ENCODE results near the gene COLQ. TPM values are rescaled to one million over a fixed set of nuclear protein-coding genes. Genes with fewer than 3 reads are reported as not detected.

The COLQ gene
- total RNA-seq, 2 experiments from 2014 or later, result 3.3 to 4.3 TPM

GRCh38 chr3:15479400-15480224 lies 41.9 kb downstream of the COLQ start:
- H3K9me3 Mint-ChIP-seq, result no peaks in the 10 kb centered on the region
- ChIA-PET CTCF (interaction anchor here (0.6 to 1.0 kb wide), 3 partner anchors 16 to 157 kb away, joined by 3 read pairs; no protein-coding TSS in a partner anchor), POLR2A (no interaction called here)
- H3K27ac Mint-ChIP-seq, result no peak overlapping the region
- DNase-seq, result no peak
- peaks cover 1% of the 10 kb centered on the region for H3K36me3 Mint-ChIP-seq (ENCODE audit: low read depth)
- no peaks in the 10 kb centered on the region for H3K4me1 Mint-ChIP-seq
- peaks cover 33% of the 10 kb centered on the region for H3K27me3 Mint-ChIP-seq
- no peak overlapping the region for H3K4me3 Mint-ChIP-seq

- peaks cover 25% of the 10 kb centered on the region for H3K27me3 Mint-ChIP-seq
- DNase-seq, result no peak
- CTCF ChIA-PET, result interaction anchor here (1.0 to 1.2 kb wide), 2 partner anchors 60 to 158 kb away, joined by 3 read pairs; no protein-coding TSS in a partner anchor
- H3K36me3 Mint-ChIP-seq (ENCODE audit: low read depth), result peaks cover 1% of the 10 kb centered on the region
- POLR2A ChIA-PET, result no interaction called here
- H3K9me3 Mint-ChIP-seq, result no peaks in the 10 kb centered on the region
- H3K4me3 Mint-ChIP-seq, result no peak overlapping the region
- no peaks in the 10 kb centered on the region for H3K4me1 Mint-ChIP-seq
- H3K27ac Mint-ChIP-seq, result no peak overlapping the region
Observed at GRCh38 chr3:15478640-15478979, 42.9 kb downstream of the COLQ start.

GRCh38 chr3:15477951-15478639 lies 43.4 kb downstream of the COLQ start:
- Mint-ChIP-seq H3K4me1 (no peaks in the 10 kb centered on the region), H3K27ac (no peak overlapping the region), H3K9me3 (no peaks in the 10 kb centered on the region), H3K4me3 (no peak overlapping the region), H3K36me3 (ENCODE audit: low read depth) (peaks cover 1% of the 10 kb centered on the region), H3K27me3 (peaks cover 20% of the 10 kb centered on the region)
- POLR2A ChIA-PET, result no interaction called here
- CTCF ChIA-PET, result interaction anchor here (1.0 to 1.2 kb wide), 2 partner anchors 60 to 159 kb away, joined by 3 read pairs; no protein-coding TSS in a partner anchor
- no peak for DNase-seq

- POLR2A ChIA-PET, result no interaction called here
- CTCF ChIA-PET, result no interaction called here
- H3K27me3 Mint-ChIP-seq, result peaks cover 12% of the 10 kb centered on the region
- no peak overlapping the region for H3K4me3 Mint-ChIP-seq
- H3K27ac Mint-ChIP-seq, result no peak overlapping the region
- H3K4me1 Mint-ChIP-seq, result no peaks in the 10 kb centered on the region
- H3K36me3 Mint-ChIP-seq (ENCODE audit: low read depth), result no peaks in the 10 kb centered on the region
- H3K9me3 Mint-ChIP-seq, result no peaks in the 10 kb centered on the region
- no peak for DNase-seq
Observed at GRCh38 chr3:15476378-15476777, 45.1 kb downstream of the COLQ start.

GRCh38 chr3:15475161-15475560 lies 46.3 kb downstream of the COLQ start:
- ChIA-PET POLR2A (no interaction called here), CTCF (no interaction called here)
- Mint-ChIP-seq H3K27ac (no peak overlapping the region), H3K27me3 (peaks cover 10% of the 10 kb centered on the region), H3K4me1 (no peaks in the 10 kb centered on the region), H3K36me3 (ENCODE audit: low read depth) (no peaks in the 10 kb centered on the region), H3K9me3 (no peaks in the 10 kb centered on the region), H3K4me3 (no peak overlapping the region)
- DNase-seq, result no peak

- Mint-ChIP-seq H3K36me3 (ENCODE audit: low read depth) (no peaks in the 10 kb centered on the region), H3K4me3 (no peak overlapping the region), H3K4me1 (no peaks in the 10 kb centered on the region), H3K27ac (no peak overlapping the region), H3K9me3 (no peaks in the 10 kb centered on the region), H3K27me3 (peaks cover 9% of the 10 kb centered on the region)
- DNase-seq, result no peak
- ChIA-PET CTCF (interaction anchor here (0.7 kb wide), 1 partner anchor 203 kb away, joined by 3 read pairs; no protein-coding TSS in a partner anchor), POLR2A (no interaction called here)
Observed at GRCh38 chr3:15471861-15472260, 49.6 kb downstream of the COLQ start.

- Mint-ChIP-seq H3K27ac (no peak overlapping the region), H3K4me3 (no peak overlapping the region), H3K36me3 (ENCODE audit: low read depth) (no peaks in the 10 kb centered on the region), H3K27me3 (peaks cover 9% of the 10 kb centered on the region), H3K4me1 (no peaks in the 10 kb centered on the region), H3K9me3 (no peaks in the 10 kb centered on the region)
- POLR2A ChIA-PET, result no interaction called here
- CTCF ChIA-PET, result interaction anchor here (1.0 kb wide), 1 partner anchor 16 kb away, joined by 3 read pairs; no protein-coding TSS in a partner anchor
- DNase-seq, result no peak
Observed at GRCh38 chr3:15470849-15471248, 50.7 kb downstream of the COLQ start.

GRCh38 chr3:15470261-15470660 lies 51.2 kb downstream of the COLQ start:
- Mint-ChIP-seq H3K36me3 (ENCODE audit: low read depth) (no peaks in the 10 kb centered on the region), H3K4me3 (no peak overlapping the region)
- CTCF ChIA-PET, result no interaction called here

GRCh38 chr3:15467227-15468181 lies 54.0 kb downstream of the COLQ start:
- ChIA-PET CTCF (interaction anchor here (0.6 to 2.1 kb wide), 2 partner anchors 14 to 92 kb away, joined by 6 read pairs; no protein-coding TSS in a partner anchor), POLR2A (no interaction called here)
- DNase-seq, result no peak
- H3K27me3 Mint-ChIP-seq, result peaks cover 8% of the 10 kb centered on the region
- H3K4me1 Mint-ChIP-seq, result peaks cover 1% of the 10 kb centered on the region
- H3K36me3 Mint-ChIP-seq (ENCODE audit: low read depth), result peaks cover 3% of the 10 kb centered on the region
- no peaks in the 10 kb centered on the region for H3K9me3 Mint-ChIP-seq
- H3K27ac Mint-ChIP-seq, result no peak overlapping the region
- H3K4me3 Mint-ChIP-seq, result no peak overlapping the region

More at GRCh38 chr3:15470261-15470660, 51.2 kb downstream of the COLQ start:
- H3K4me1 Mint-ChIP-seq, result no peaks in the 10 kb centered on the region
- H3K27ac Mint-ChIP-seq, result no peak overlapping the region
- no peak for DNase-seq
- H3K27me3 Mint-ChIP-seq, result peaks cover 9% of the 10 kb centered on the region
- H3K9me3 Mint-ChIP-seq, result no peaks in the 10 kb centered on the region
- POLR2A ChIA-PET, result no interaction called here

GRCh38 chr3:15465876-15466585 lies 55.5 kb downstream of the COLQ start:
- Mint-ChIP-seq H3K36me3 (ENCODE audit: low read depth) (peaks cover 3% of the 10 kb centered on the region), H3K9me3 (no peaks in the 10 kb centered on the region), H3K27ac (no peak overlapping the region), H3K4me3 (no peak overlapping the region), H3K27me3 (no peaks in the 10 kb centered on the region), H3K4me1 (peaks cover 12% of the 10 kb centered on the region)
- CTCF ChIA-PET, result interaction anchor here (1.0 to 2.1 kb wide), 3 partner anchors 10 to 73 kb away, joined by 3 to 6 read pairs (median 4); no protein-coding TSS in a partner anchor
- no peak for DNase-seq
- POLR2A ChIA-PET, result no interaction called here

GRCh38 chr3:15462451-15462850 lies 59.1 kb downstream of the COLQ start:
- Mint-ChIP-seq H3K36me3 (ENCODE audit: low read depth) (peaks cover 6% of the 10 kb centered on the region), H3K4me1 (peaks cover 26% of the 10 kb centered on the region), H3K27me3 (no peaks in the 10 kb centered on the region), H3K27ac (peak overlapping the region; percentile 44), H3K9me3 (peaks cover 3% of the 10 kb centered on the region), H3K4me3 (no peak overlapping the region)
- CTCF ChIA-PET, result interaction anchor here (0.8 to 1.2 kb wide), 3 partner anchors 10 to 26 kb away, joined by 3 to 4 read pairs (median 3); no protein-coding TSS in a partner anchor
- POLR2A ChIA-PET, result no interaction called here
- DNase-seq, result no peak
